GM10847 (cell line): Measurements from ENCODE around the gene ITGAV.

Source experiments
- POLR2A ChIP-seq: IDR thresholded peaks from 2 replicates; pipeline ENCODE4 v1.6.1; 2011; ENCODE audit not compliant: insufficient read length; ENCODE audit errors: extremely low read depth

Gene ITGAV

GRCh38 chr2:186589612-186590349 lies at the start of gene ITGAV:
TSS of gene ITGAV (plus strand) at chr2:186590056. CDS start at chr2:186590339, 283 bp downstream.
- TF ChIP-seq POLR2A: peak; percentile 90

GRCh38 chr2:186540941-186541340 lies 48.9 kb upstream of the ITGAV start:
- no peak for TF ChIP-seq POLR2A

- TF ChIP-seq POLR2A: no peak
These were observed 47.9 kb upstream of the ITGAV start for GRCh38 chr2:186542002-186542401.

GRCh38 chr2:186543561-186544131 lies 46.2 kb upstream of the ITGAV start:
- TF ChIP-seq POLR2A: no peak

- no peak for TF ChIP-seq POLR2A
These were observed 45.6 kb upstream of the ITGAV start for GRCh38 chr2:186544255-186544675.

GRCh38 chr2:186546846-186547245 lies 43.0 kb upstream of the ITGAV start:
- no peak for TF ChIP-seq POLR2A

- TF ChIP-seq POLR2A: no peak
These were observed 38.4 kb upstream of the ITGAV start for GRCh38 chr2:186551323-186552050.

- TF ChIP-seq POLR2A: no peak
These were observed 35.4 kb upstream of the ITGAV start for GRCh38 chr2:186554429-186554828.

- no peak for TF ChIP-seq POLR2A
These were observed 34.8 kb upstream of the ITGAV start for GRCh38 chr2:186554850-186555671.

GRCh38 chr2:186558512-186559276 lies 31.2 kb upstream of the ITGAV start:
- TF ChIP-seq POLR2A: no peak

GRCh38 chr2:186559370-186559769 lies 30.5 kb upstream of the ITGAV start:
- no peak for TF ChIP-seq POLR2A

GRCh38 chr2:186559848-186560247 lies 30.0 kb upstream of the ITGAV start:
- TF ChIP-seq POLR2A: no peak

- TF ChIP-seq POLR2A: no peak
These were observed 29.6 kb upstream of the ITGAV start for GRCh38 chr2:186560254-186560653.

- no peak for TF ChIP-seq POLR2A
These were observed 28.2 kb upstream of the ITGAV start for GRCh38 chr2:186561467-186562208.

GRCh38 chr2:186562209-186562578 lies 27.7 kb upstream of the ITGAV start:
- TF ChIP-seq POLR2A: no peak
